ENCODE results near the gene ISG20L2.

Gene ISG20L2

GRCh38 chr1:156740741-156741480 lies 12.3 kb upstream of the ISG20L2 start, which contains the start of gene MRPL24:
Gene MRPL24, minus strand, starts transcription at chr1:156741088. Its CDS starts 2,384 bp downstream, at chr1:156738704.
- peak; percentile 72 to 100 (median 97) for DNase-seq

DNA sequence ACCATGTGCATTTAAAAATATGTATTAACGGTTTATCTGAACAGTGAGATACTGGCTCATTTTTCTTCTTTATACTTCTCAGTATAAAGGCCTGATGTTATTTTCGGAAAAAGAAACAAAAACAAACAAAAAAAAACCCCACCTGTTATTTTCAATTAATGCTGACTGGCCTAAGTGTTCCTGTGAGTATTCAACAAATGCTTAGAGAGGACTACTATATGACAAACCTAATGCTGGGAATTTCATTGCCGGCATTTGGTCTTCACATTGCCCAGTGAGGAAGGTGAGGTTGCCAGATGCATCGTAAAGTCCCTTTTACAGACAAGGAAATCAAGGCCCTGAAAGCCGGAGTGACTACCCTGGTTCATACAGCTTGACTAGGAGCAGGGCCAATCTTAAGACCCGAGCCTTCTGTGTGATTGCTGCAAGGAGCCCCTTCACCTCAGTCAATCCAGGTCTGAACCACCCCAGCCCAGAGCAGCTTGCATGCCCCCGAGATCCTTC lies 11.7 kb upstream of the ISG20L2 start:
- no peak for DNase-seq

GRCh38 chr1:156738916-156739315 lies 10.3 kb upstream of the ISG20L2 start:
- no peak for DNase-seq

DNA sequence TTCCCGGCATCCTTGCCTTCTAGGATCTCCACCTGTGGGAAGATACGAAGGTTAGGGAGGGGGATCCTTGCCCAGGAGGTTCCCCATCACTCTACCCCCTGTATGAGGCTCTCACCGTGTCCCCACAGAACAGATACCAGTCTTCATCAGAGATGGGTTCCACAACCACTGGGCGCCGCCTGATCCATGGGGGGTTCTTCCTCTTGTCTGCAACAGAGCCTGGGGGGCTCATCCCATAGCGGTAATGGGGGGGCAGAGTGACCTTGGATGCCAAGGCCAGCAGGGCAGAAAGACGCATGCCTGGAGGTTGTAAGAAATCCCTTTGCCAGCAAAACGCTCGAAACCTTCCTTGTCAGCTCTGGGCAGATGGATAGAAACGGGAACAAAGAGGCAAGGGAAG lies 9.8 kb upstream of the ISG20L2 start:
- no peak for DNase-seq

DNA sequence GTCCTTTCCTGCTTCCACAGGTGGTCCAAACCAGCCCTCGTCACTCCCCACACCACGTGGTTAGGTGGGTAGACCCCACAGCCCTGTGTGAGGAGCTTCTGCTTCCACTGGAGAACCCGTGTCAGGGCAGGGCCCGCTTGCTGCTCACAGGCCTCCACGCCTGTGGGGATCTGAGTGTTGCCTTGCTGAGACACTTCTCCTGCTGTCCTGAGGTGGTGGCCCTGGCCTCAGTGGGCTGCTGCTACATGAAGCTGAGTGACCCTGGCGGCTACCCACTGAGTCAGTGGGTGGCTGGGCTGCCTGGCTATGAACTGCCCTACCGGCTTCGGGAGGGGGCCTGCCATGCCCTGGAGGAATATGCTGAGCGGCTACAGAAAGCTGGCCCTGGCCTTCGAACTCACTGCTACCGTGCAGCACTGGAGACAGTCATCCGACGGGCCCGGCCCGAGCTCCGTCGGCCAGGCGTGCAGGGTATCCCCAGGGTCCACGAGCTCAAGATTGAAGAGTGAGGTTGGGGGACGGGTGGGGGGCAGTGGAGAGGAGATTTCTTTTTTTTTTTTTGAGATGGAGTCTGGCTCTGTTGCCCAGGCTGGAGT lies 5.5 kb upstream of the ISG20L2 start:
- no peak for DNase-seq

DNA sequence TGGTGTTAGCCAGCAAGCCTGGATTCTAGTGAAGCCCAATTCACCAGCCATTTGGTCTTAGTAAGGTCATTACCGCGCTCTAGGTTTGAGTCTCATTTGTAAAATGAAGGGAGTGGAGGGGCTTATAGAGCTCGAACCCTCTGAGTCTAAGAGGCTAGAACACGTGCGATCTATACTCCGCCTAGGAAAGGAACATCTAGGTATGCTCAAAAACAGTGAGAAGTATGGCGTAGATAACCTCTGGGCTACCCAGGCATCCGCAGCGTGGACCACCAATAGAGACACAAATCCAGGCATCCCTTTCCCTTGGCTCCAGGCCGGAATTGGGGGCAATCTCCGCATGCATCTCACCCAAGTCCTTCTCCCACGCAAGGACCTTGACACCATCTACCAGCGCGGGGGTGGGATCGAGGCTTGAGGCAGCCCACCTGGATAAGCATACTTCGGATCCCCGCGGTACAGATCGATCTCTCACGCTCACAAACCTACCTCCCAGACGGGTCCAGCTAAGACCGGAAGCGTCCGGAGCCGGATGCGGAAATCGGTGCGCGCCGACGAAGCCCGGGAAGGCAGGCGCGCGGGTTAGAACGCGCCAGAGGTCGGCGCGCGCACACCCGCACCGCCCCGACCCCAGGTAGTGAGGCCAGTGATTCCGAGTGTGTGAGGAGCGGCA lies 504 bp downstream of the ISG20L2 start, which contains the start of gene METTL25B:
METTL25B (plus strand) TSS at position 544 of the 673 bp plus-strand sequence. CDS start 636 bp downstream, outside the sequence.
- DNase-seq, result peak; percentile 48 to 93 (median 86)

GRCh38 chr1:156727492-156727891 lies 1.1 kb downstream of the ISG20L2 start:
- DNase-seq, result no peak

- peak in 3 of 14 donors; percentile 13 to 19 (median 18) for DNase-seq
Observed at GRCh38 chr1:156726549-156727226, 1.9 kb downstream of the ISG20L2 start.

DNA sequence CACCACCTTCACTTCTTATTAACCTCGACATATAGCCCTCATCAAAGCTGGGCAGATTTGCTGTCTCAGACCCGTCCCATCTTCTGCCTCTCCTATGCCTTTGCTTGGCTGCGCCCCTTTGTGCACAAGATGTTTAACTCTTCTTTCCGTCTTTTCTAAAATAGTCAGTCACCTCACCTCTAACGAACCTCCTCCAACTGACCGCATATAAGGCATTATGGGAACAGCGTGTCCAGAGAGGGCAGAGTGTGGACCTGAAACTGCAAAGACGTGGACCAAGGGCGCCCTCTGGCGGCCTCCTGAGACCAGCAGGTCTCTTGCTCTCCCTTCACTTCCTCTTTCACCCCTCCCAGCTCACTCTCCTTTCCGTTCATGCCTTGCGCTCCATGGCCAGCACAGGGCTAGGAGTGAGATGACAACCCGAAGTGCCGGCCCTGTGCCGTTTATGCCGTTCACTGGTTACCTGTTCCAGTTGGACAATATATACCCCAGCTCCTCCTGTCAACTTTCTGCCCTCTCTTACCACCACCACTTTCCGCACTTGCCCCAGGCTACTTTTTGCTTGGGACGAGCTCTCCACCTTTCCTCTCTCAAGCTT lies 2.8 kb downstream of the ISG20L2 start:
- DNase-seq, result peak in 13 of 14 donors; percentile 13 to 84 (median 68)

DNA sequence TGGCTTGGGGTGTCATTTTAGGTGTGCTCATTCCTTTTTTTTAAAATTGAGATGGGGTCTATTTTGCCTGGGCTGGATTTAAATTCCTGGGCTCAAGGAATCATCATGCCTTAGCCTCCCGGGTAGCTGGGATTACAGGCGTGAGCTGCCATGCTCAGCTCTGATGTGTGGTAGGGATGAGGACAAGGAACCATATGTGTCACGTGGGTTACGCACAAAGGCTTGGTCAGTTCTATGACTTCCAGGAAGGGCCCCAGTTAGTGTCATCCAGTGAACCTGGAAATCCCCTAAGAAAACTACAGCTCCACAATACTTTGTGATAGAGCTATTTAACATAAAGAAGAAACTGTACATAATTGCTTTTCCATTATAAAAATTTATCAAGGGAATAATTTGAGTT lies 7.0 kb downstream of the ISG20L2 start:
- DNase-seq, result no peak

GRCh38 chr1:156721131-156721530 lies 7.4 kb downstream of the ISG20L2 start:
- no peak for DNase-seq

DNA sequence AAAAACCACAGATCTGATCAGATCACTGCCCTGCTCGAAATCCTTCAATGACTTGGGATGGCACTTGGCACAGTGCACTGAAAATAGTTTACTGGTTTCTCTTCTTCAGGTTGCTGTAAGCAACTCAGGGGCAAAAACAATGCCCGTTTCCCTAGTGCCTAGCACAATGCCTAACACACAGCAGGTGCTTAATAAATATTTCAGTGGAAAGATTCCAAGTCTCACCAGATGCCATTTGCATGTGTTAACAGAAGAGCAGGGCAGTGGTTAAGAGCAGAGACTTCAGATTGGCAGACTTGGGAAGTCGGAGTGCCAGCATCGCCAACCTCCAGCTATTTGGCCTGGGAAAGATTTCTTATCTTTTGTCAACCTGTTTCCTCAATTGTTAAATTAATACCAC lies 11.2 kb downstream of the ISG20L2 start:
- DNase-seq, result no peak

GRCh38 chr1:156714830-156715229 lies 13.7 kb downstream of the ISG20L2 start:
- DNase-seq, result no peak

DNA sequence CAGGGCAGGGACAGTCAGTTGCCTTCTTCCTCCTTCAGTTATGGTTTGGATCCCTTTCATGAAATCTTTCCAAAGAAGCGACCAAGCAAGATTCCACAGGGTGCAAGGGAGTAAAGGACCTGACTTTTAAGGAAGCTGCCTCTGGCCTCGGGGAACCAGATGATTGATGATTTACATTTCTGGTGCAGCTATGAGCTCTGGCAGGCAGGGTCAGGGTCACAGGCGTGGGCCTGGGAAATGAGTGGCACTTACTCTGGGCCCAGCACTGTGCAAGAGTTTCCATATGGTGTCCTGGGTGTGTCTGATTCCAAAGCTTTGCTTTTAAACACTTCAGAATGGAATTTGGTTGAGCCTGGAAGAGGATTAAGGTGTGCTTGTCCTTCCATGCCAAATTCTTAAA lies 15.9 kb downstream of the ISG20L2 start:
- DNase-seq, result no peak

GRCh38 chr1:156711011-156711817 lies 17.4 kb downstream of the ISG20L2 start:
- DNase-seq, result no peak

DNA sequence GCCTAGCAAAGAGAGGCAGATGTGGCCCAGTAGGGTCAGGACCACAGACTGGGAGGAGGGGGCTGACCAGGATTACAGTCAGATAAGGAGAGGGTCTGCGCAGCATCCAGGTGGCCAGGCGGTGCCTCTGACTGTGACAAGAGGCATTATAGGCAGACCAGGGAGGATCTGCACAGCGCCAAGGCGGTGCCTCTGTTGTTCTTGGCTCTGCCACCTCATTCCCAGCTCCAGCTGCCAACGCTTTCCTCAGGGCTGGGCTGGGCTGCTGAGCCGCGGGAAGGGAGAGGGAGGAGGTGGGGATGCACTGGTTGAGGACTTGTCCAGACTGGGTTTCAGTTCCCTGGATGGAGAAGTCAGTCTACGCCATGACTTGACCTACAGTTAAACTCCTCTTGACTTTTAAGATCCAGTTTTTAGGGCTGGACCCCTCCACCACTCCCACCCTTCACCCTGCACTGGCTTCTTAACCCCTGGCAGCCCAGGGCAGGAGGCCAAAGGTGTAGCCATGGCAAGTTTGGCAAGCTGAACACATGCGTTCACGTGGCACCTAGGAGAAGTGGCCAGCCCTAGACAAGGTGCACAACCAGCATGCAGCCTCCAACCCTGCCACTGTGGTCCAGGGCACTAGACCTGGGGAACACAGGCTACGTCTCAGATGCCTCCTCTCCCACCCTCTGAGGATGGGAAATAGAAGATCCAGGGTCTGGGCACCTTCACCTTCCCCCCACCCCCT lies 18.6 kb downstream of the ISG20L2 start:
- DNase-seq, result peak in 4 of 14 donors; percentile 8 to 31 (median 17)

- DNase-seq, result no peak
Observed at GRCh38 chr1:156709031-156709430, 19.5 kb downstream of the ISG20L2 start.

- DNase-seq, result no peak
Observed at GRCh38 chr1:156708218-156708661, 20.3 kb downstream of the ISG20L2 start.

DNA sequence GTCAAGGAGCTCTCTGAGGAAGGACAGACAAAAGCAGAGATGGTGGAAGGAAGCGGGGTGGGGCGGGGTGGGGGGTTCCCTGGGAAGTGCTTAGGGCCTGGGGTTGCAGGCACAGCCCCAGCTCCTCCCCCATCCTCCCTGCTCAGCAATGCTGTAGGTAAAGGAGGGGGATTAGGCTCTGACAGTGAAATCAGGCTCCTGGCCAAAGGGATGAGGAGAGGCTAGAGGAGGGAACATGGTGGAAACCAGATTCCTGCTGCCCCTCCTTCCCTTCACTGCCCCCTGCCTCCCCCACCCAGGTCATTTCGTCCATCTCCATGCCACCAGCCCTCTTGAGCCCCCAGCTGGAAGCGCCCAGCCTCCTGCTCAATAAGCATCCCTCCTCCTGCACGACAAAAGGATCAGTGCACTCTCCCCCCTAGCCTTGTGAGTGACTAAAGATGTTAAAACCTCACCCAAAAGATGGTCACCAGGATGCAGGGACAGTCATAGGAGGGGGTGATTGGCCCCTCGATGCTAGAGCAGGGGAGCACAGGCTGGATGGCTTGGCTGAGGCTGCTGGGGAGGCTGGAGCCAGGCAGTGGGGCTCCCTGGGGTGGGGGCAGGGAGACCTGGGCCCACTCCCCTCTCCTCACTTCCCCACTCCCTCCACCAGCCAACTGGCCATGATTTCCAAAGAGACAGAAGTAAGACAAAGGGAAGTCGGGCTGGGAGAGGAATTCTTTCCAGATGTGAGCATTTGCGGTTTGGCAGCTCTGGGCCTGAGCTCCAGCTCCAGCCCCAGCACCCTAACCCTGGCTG lies 20.9 kb downstream of the ISG20L2 start:
- DNase-seq, result no peak
